NB4 (cell line): ENCODE results near the gene CNNM2.

Source experiments
- DNase-seq: peaks from one replicate; pipeline ENCODE4 v3.0.0; 2010; ENCODE audit warnings: low read depth
- H3K4me3 ChIP-seq: one replicate; pipeline ENCODE4 v1.5.1; 2011; ENCODE audit warnings: mild to moderate bottlenecking, low read depth, low read length, moderate library complexity
- MYC ChIP-seq: IDR thresholded peaks from 2 replicates; pipeline ENCODE4 v1.6.1; 2011; ENCODE audit warnings: low read depth, low read length
- POLR2A ChIP-seq: IDR thresholded peaks from 2 replicates; pipeline ENCODE4 v1.6.1; 2011; ENCODE audit warnings: mild to moderate bottlenecking; ENCODE audit not compliant: insufficient read length; ENCODE audit errors: extremely low read depth
- TF ChIP-seq, protein P1 (sequence below): IDR thresholded peaks from one replicate; pipeline ENCODE4 v1.5.1; 2012; ENCODE audit warnings: low read depth, low read length
- TF ChIP-seq, protein P2 (sequence below): IDR thresholded peaks from 2 replicates; pipeline ENCODE4 v1.6.1; 2011; ENCODE audit warnings: low read depth, low read length

Gene CNNM2

DNA sequence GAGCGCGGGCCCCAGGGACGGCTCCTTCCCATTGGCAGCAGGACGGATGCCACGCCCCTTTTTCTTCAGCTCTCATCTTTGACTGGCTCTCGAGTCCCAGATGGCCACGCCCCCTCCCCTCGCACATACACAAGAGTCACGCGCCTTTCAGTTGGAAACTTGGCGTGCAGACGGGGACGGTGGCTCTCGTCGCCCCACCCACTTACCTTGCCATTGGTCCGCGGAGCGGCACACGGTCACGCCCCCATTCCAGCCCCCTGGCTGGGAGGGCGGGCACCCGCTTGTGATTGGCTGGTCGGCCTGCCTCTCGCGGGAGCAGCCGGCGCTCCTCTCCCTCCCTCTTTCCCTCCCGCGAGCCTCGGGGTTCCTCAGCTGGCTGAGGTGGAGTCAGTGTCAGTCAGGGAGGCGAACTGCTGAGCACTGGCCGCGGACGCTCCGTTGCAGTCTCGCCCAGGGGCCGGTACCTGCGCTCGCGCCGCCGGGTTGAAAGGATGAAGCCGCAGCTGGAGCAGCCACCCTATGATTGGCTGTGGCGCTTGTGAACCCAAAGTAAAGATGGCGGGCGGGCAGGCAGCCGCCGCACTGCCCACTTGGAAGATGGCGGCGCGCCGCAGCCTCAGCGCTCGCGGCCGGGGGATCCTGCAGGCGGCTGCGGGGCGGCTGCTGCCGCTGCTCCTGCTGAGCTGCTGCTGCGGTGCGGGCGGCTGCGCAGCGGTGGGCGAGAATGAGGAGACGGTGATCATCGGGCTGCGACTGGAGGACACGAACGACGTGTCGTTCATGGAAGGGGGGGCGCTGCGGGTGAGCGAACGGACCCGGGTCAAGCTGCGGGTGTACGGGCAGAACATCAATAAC is at the start of gene CNNM2:
Gene CNNM2 (plus strand): TSS at position 333 of the 855 bp plus-strand sequence. CDS start 187 bp downstream, at position 520.
- peak; percentile 53 for TF ChIP-seq MYC
- TF ChIP-seq, protein P1, sequence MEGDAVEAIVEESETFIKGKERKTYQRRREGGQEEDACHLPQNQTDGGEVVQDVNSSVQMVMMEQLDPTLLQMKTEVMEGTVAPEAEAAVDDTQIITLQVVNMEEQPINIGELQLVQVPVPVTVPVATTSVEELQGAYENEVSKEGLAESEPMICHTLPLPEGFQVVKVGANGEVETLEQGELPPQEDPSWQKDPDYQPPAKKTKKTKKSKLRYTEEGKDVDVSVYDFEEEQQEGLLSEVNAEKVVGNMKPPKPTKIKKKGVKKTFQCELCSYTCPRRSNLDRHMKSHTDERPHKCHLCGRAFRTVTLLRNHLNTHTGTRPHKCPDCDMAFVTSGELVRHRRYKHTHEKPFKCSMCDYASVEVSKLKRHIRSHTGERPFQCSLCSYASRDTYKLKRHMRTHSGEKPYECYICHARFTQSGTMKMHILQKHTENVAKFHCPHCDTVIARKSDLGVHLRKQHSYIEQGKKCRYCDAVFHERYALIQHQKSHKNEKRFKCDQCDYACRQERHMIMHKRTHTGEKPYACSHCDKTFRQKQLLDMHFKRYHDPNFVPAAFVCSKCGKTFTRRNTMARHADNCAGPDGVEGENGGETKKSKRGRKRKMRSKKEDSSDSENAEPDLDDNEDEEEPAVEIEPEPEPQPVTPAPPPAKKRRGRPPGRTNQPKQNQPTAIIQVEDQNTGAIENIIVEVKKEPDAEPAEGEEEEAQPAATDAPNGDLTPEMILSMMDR, result no peak
- TF ChIP-seq, protein P2, sequence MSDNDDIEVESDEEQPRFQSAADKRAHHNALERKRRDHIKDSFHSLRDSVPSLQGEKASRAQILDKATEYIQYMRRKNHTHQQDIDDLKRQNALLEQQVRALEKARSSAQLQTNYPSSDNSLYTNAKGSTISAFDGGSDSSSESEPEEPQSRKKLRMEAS, result peak; percentile 98
- TF ChIP-seq POLR2A, result peak; percentile 43
- peak within 1 kb of the TSS; percentile 72 for H3K4me3 ChIP-seq
- DNase-seq, result peak; percentile 100

DNA sequence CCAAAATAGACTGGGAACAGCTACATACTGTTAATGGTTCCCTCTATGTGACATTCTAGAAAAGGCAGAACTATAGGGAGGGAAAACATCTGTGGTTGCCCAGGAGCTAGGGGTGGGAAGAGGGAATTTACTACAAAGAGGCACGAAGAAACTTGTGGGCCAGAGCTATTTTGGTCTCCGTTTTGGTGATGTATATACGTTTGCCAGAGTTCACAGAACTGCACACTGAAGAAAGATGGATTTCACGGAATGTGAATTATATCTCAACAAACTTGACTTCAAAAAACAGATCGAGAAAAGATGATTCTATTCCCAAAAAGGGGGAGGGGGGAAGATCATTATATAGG is 49.2 kb upstream of the CNNM2 start:
- no peak for TF ChIP-seq MYC
- TF ChIP-seq, protein P2, result no peak
- TF ChIP-seq POLR2A, result no peak
- TF ChIP-seq, protein P1, result no peak
- DNase-seq, result no peak
- H3K4me3 ChIP-seq, result no peak overlapping the region

DNA sequence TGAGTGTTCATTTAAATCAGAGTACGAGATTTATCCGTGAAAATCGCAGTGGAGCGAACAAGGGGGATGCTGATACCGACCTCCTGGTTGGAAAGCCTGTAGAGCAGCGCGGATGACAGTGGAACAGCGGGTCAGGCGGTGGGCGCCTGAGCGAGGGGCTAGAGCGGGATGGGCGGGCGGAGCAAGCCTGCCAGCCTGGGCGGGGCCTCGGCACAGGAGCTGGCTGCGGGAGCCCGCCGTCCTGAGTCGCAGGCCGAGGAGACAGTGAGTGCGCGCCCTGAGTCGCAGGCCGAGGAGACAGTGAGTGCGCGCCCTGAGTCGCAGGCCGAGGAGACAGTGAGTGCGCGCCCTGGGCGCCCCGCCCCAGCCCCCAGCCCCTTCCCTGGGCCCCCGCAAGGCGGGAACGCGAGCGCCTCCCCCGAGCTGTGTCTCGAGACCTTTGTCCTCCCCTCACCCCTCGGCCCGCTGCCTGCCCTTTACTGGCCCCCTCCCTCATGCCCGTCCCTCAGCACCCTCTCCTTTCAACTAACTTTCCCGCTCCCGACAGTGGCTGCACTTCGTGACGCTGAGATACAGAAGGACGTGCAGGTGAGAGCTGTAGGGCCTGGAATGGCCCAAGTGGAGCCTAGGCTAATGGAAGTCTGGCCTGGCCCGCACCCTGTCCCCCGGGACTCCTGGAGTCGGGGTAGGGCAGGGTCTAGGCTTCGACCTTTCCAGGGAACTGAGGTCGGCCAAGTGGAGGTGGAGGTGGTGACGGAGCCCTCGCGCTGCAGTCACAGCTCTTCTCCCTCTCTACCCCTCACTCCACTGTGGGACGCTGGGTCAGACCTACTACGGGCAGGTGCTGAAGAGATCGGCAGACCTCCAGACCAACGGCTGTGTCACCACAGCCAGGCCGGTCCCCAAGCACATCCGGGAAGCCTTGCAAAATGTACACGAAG is 48.6 kb upstream of the CNNM2 start, which contains the start of gene AS3MT:
Gene AS3MT (plus strand): TSS at position 213 of the 941 bp plus-strand sequence. CDS start 123 bp downstream, at position 336.
- peak; percentile 20 for DNase-seq
- TF ChIP-seq, protein P2, result no peak
- TF ChIP-seq MYC (no peak), POLR2A (no peak)
- no peak within 1 kb of the TSS for H3K4me3 ChIP-seq

DNA sequence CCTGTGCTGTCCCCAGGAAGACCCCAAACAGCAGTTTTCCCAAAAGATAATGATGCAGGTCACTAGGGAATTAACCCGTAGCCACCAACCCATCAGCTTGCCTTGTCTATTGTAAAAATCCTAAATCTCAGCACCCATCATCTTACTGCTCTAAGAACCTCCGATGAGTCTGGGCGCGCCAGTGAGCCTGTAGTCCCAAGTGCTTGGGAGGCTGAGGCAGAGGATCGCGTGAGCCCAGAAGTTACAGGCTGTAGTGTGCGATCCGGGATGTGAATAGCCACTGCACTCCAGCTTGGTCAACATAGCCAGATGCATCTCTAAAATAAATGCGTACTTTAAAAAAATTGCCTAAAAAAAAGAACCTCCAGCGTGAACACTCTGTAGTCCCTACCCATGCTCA is 47.9 kb upstream of the CNNM2 start:
- no peak overlapping the region for H3K4me3 ChIP-seq
- no peak for DNase-seq
- TF ChIP-seq POLR2A, result no peak
- TF ChIP-seq, protein P1, result no peak

DNA sequence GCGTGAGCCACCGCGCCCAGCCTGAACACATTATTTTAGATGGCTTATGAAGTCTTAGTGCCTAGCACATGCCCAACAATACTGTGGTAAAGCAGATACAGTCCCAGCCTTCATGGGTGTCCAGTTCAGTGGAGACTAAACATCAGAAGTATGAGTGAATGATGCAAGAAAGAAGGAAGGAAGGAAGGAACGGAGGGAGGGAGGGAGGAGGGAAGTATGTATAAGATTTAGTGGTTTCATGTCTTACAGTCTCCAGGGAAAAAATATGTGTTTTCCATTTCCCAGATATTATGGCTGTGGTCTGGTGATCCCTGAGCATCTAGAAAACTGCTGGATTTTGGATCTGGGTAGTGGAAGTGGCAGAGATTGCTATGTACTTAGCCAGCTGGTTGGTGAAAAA is 45.9 kb upstream of the CNNM2 start:
- no peak overlapping the region for H3K4me3 ChIP-seq
- DNase-seq, result no peak
- TF ChIP-seq, protein P1, result no peak
- TF ChIP-seq POLR2A (no peak), MYC (no peak)
- TF ChIP-seq, protein P2, result no peak
